MCF 10A (cell line): ENCODE data around the gene TCF15. TPM values are rescaled to one million over a fixed set of nuclear protein-coding genes. Genes with fewer than 3 reads are reported as not detected.
A peak's percentile ranks its signal among the peaks of the same experiment; 100 is the strongest.

Source experiments
- BruUV-seq: library from RNA; stranded (reverse); fragments of 400-500 nt; replicated peaks from 2 replicates; lab custom pipeline; 2021; lab: Mats Ljungman, UMichigan
- CTCF ChIA-PET: fragments of 300-600 bp; sonication (Branson Sonifier 250); formaldehyde crosslinking; extraction: SDS; loops from one replicate; lab custom pipeline; 2021; ENCODE audit warnings: antibody characterized with exemption, inconsistent platforms; lab: Yijun Ruan, JAX
- POLR2A ChIA-PET: fragments of 300-600, 350-650 bp; sonication (Branson Sonifier 250); formaldehyde crosslinking; extraction: SDS; loops from one replicate; lab custom pipeline; 2020; ENCODE audit warnings: antibody characterized with exemption, inconsistent platforms; lab: Yijun Ruan, JAX
- DNase-seq: peaks from one replicate; pipeline ENCODE4 v3.0.0-alpha.2; 2018; ENCODE audit not compliant: unreplicated experiment
- H3K27ac Mint-ChIP-seq: one replicate; pipeline ENCODE4 v1.8.0; 2022; ENCODE audit warnings: mild to moderate bottlenecking, low read depth, mixed read lengths; ENCODE audit not compliant: unreplicated experiment
- H3K27me3 Mint-ChIP-seq: one replicate; pipeline ENCODE4 v1.8.0; 2022; ENCODE audit warnings: mixed read lengths; ENCODE audit not compliant: insufficient read depth, unreplicated experiment
- H3K36me3 Mint-ChIP-seq: one replicate; pipeline ENCODE4 v1.8.0; 2022; ENCODE audit warnings: mild to moderate bottlenecking, moderate library complexity, mixed read lengths; ENCODE audit not compliant: insufficient read depth, unreplicated experiment
- H3K4me1 Mint-ChIP-seq: one replicate; pipeline ENCODE4 v1.8.0; 2022; ENCODE audit warnings: mixed read lengths; ENCODE audit not compliant: insufficient read depth, unreplicated experiment
- H3K4me3 Mint-ChIP-seq: one replicate; pipeline ENCODE4 v1.8.0; 2022; ENCODE audit warnings: mild to moderate bottlenecking, moderate library complexity, mixed read lengths; ENCODE audit not compliant: unreplicated experiment
- H3K9me3 Mint-ChIP-seq: one replicate; pipeline ENCODE4 v1.8.0; 2022; ENCODE audit warnings: mixed read lengths; ENCODE audit not compliant: unreplicated experiment
- CTCF ChIP-seq: fragments of 200-600 bp; IDR thresholded peaks from one replicate; pipeline ENCODE4 v1.8.0; 2022; ENCODE audit warnings: antibody characterized with exemption, mild to moderate bottlenecking; ENCODE audit not compliant: unreplicated experiment
- intact Hi-C: fragments of 100-400 bp; cut with micrococcal nuclease; formaldehyde crosslinking; loops from 2 replicates; pipeline ENCODE4 v1.14.1; 2022
- total RNA-seq: library from RNA; stranded (reverse); gene quantifications from 2 replicates; pipeline ENCODE4 v1.2.3, GENCODE V29; 2022

The TCF15 gene
- total RNA-seq, 1 experiment from 2014 or later, result not detected

- POLR2A ChIA-PET, result interaction anchor here (0.9 kb wide), 1 partner anchor 14 kb away, joined by 3 read pairs; no protein-coding TSS in a partner anchor
Observed at GRCh38 chr20:638579-638978, 28.5 kb upstream of the TCF15 start.

GRCh38 chr20:637559-637958 lies 27.4 kb upstream of the TCF15 start:
- H3K36me3 Mint-ChIP-seq, result no peaks in the 10 kb centered on the region
- ChIA-PET POLR2A (no interaction called here), CTCF (interaction anchor here (5.4 kb wide), 1 partner anchor 9 kb away, joined by 36 read pairs; no protein-coding TSS in a partner anchor)
- no peaks in the 10 kb centered on the region for H3K4me1 Mint-ChIP-seq
- no peak for DNase-seq
- no TSS peak for BruUV-seq
- no peak for TF ChIP-seq CTCF
- no peak overlapping the region for H3K27ac Mint-ChIP-seq
- intact Hi-C loops, result no loop called here
- H3K9me3 Mint-ChIP-seq, result no peaks in the 10 kb centered on the region
- no peak overlapping the region for H3K4me3 Mint-ChIP-seq
- H3K27me3 Mint-ChIP-seq, result peaks cover 11% of the 10 kb centered on the region

More at GRCh38 chr20:638579-638978, 28.5 kb upstream of the TCF15 start:
- intact Hi-C loops, result no loop called here
- no peak for TF ChIP-seq CTCF
- no peak for DNase-seq
- H3K36me3 Mint-ChIP-seq, result peaks cover under 1% of the 10 kb centered on the region
- H3K27ac Mint-ChIP-seq, result no peak overlapping the region
- BruUV-seq, result no TSS peak
- CTCF ChIA-PET, result interaction anchor here (5.4 kb wide), 1 partner anchor 8 kb away, joined by 36 read pairs; no protein-coding TSS in a partner anchor
- no peaks in the 10 kb centered on the region for H3K9me3 Mint-ChIP-seq
- no peaks in the 10 kb centered on the region for H3K4me1 Mint-ChIP-seq
- H3K4me3 Mint-ChIP-seq, result no peak overlapping the region
- H3K27me3 Mint-ChIP-seq, result peaks cover 11% of the 10 kb centered on the region

GRCh38 chr20:635893-636338 lies 25.8 kb upstream of the TCF15 start:
- no peaks in the 10 kb centered on the region for H3K36me3 Mint-ChIP-seq
- no peaks in the 10 kb centered on the region for H3K4me1 Mint-ChIP-seq
- no TSS peak for BruUV-seq

More at GRCh38 chr20:635893-636338, 25.8 kb upstream of the TCF15 start:
- ChIA-PET CTCF (interaction anchor here (0.8 to 5.4 kb wide), 2 partner anchors 11 to 102 kb away, joined by 4 to 36 read pairs; no protein-coding TSS in a partner anchor), POLR2A (interaction anchor here (0.6 to 0.7 kb wide), 3 partner anchors 13 to 379 kb away, joined by 3 read pairs; no protein-coding TSS in a partner anchor)
- Mint-ChIP-seq H3K9me3 (no peaks in the 10 kb centered on the region), H3K27ac (no peak overlapping the region), H3K27me3 (peaks cover 11% of the 10 kb centered on the region), H3K4me3 (no peak overlapping the region)
- TF ChIP-seq CTCF, result no peak
- intact Hi-C loops, result no loop called here
- DNase-seq, result peak; percentile 24
